NT2/D1 (cell line): ENCODE results near the gene TPO.

ENCODE experiments used
- DNase-seq: peaks from one replicate; pipeline ENCODE4 v3.0.0-alpha.2; 2011; ENCODE audit warnings: low read depth, low spot score
- H3K27me3 ChIP-seq: 2 replicates; pipeline ENCODE4 v1.6.0; 2011; ENCODE audit warnings: mild to moderate bottlenecking; ENCODE audit not compliant: insufficient read length, insufficient read depth
- H3K36me3 ChIP-seq: 2 replicates; pipeline ENCODE4 v1.6.1; 2011; ENCODE audit warnings: mild to moderate bottlenecking, low read length, mixed read lengths; ENCODE audit not compliant: insufficient read depth, insufficient read length
- H3K4me1 ChIP-seq: 2 replicates; pipeline ENCODE4 v1.5.1; 2011; ENCODE audit not compliant: insufficient read depth, insufficient read length
- H3K4me3 ChIP-seq: 2 replicates; pipeline ENCODE4 v1.5.1; 2011; ENCODE audit warnings: low read depth; ENCODE audit not compliant: insufficient read length
- H3K9ac ChIP-seq: 2 replicates; pipeline ENCODE4 v1.6.0; 2011; ENCODE audit warnings: low read depth; ENCODE audit not compliant: insufficient read length
- H3K9me3 ChIP-seq: 2 replicates; pipeline ENCODE4 v1.5.1; 2011; ENCODE audit warnings: mild to moderate bottlenecking, low read length; ENCODE audit not compliant: insufficient read depth
- SUZ12 ChIP-seq: IDR thresholded peaks from 2 replicates; pipeline ENCODE4 v1.6.1; 2011; ENCODE audit not compliant: insufficient read length, insufficient read depth; ENCODE audit errors: extremely low read depth
- YY1 ChIP-seq: IDR thresholded peaks from 2 replicates; pipeline ENCODE4 v1.6.1; 2011; ENCODE audit not compliant: insufficient read length, insufficient read depth
- ZNF274 ChIP-seq: IDR thresholded peaks from 2 replicates; pipeline ENCODE4 v1.6.1; 2011; ENCODE audit warnings: mild to moderate bottlenecking, low read depth, low read length

The TPO gene

DNA sequence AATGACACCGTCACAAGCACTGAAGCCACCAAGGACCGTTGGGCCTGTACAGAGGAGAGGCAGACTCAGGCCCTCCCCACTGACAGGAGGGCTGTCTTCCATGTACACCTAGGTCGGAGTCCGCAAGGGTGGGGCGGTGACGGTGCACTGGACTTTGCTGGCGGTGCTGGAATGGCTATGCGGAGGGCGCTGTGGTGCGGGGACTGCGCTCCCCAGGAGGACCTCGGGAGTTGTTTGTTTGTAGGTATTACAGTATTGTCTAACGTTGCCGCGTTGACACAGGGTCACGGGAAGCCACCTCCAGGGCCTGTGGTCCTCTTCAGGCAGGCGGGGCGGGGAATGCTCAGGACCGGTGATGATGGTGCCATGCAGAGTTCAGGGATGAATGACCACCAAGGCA, 126.2 kb downstream of the TPO start:
- no peak overlapping the region for H3K4me3 ChIP-seq
- no peak for TF ChIP-seq ZNF274
- TF ChIP-seq SUZ12: no peak
- no peak for TF ChIP-seq YY1
- peaks cover 3% of the 10 kb centered on the region for H3K27me3 ChIP-seq
- H3K9me3 ChIP-seq: no peaks in the 10 kb centered on the region
- H3K36me3 ChIP-seq: no peaks in the 10 kb centered on the region
- DNase-seq: no peak
- H3K4me1 ChIP-seq: peaks cover 3% of the 10 kb centered on the region
- H3K9ac ChIP-seq: no peak overlapping the region

DNA sequence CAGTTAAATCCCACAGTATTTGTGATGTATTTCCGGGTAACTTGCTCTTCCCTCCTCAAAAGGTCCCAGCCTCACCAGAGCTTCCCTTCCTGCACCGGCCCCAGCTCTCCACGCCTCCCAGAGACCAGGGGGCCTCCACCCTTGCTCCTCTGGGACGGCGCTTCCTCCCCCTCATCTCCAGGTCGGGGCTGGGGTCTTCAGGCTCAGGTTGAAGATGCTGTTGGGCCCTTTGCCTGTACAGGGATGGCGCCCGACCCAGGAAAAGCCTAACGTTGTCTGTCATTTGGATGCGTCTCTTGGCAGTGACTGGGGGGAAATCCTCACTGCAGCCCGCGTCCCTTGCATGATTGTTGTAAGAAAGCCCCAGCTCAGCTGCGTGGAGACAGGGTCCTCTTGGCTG, 126.7 kb downstream of the TPO start:
- no peak for TF ChIP-seq SUZ12
- TF ChIP-seq ZNF274: no peak
- no peak for TF ChIP-seq YY1
- Histone ChIP-seq H3K9ac (no peak overlapping the region), H3K27me3 (no peaks in the 10 kb centered on the region), H3K4me3 (no peak overlapping the region), H3K36me3 (no peaks in the 10 kb centered on the region), H3K9me3 (no peaks in the 10 kb centered on the region), H3K4me1 (peaks cover 4% of the 10 kb centered on the region)
- no peak for DNase-seq

DNA sequence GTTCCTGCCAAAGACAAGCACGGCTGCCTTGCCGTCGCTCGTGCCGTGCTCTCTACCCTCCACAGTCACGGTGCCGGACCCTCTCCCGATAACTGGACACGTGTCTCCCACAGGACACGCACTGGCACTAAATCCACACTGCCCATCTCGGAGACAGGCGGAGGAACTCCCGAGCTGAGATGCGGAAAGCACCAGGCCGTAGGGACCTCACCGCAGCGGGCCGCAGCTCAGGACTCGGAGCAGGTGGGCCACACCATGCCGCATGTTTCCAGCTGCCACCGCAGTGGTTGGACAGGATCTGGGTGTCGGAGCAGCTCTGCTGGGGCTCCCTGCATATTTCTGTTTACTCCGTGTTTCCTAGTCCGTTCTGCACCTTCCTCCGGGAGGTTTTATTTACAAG, 127.2 kb downstream of the TPO start:
- TF ChIP-seq ZNF274 (no peak), YY1 (no peak), SUZ12 (no peak)
- Histone ChIP-seq H3K9me3 (no peaks in the 10 kb centered on the region), H3K4me1 (peaks cover 4% of the 10 kb centered on the region), H3K27me3 (no peaks in the 10 kb centered on the region), H3K9ac (no peak overlapping the region), H3K4me3 (no peak overlapping the region), H3K36me3 (no peaks in the 10 kb centered on the region)
- DNase-seq: no peak

DNA sequence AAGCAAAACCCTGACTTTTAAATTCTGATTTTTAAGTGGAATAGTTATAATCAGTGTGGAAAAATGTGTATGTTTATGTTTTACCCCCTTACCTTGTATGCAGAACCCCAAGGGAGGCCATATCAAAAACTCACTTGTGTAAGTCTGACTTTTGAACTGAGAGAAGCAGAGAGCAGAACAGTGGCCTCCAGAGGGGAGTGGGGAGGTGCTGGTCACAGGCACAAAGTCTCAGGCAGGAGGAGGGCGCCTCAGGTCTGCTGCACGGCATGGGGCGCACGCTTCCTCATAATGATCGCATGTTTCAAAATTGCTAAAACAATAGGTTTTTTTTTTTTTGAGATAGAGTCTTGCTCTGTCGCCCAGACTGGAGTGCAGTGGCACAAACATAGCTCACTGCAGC, 127.8 kb downstream of the TPO start:
- no peaks in the 10 kb centered on the region for H3K36me3 ChIP-seq
- TF ChIP-seq ZNF274 (no peak), SUZ12 (no peak), YY1 (no peak)
- peaks cover 4% of the 10 kb centered on the region for H3K4me1 ChIP-seq
- no peak for DNase-seq
- no peaks in the 10 kb centered on the region for H3K27me3 ChIP-seq
- H3K4me3 ChIP-seq: no peak overlapping the region
- H3K9ac ChIP-seq: no peak overlapping the region
- H3K9me3 ChIP-seq: no peaks in the 10 kb centered on the region

DNA sequence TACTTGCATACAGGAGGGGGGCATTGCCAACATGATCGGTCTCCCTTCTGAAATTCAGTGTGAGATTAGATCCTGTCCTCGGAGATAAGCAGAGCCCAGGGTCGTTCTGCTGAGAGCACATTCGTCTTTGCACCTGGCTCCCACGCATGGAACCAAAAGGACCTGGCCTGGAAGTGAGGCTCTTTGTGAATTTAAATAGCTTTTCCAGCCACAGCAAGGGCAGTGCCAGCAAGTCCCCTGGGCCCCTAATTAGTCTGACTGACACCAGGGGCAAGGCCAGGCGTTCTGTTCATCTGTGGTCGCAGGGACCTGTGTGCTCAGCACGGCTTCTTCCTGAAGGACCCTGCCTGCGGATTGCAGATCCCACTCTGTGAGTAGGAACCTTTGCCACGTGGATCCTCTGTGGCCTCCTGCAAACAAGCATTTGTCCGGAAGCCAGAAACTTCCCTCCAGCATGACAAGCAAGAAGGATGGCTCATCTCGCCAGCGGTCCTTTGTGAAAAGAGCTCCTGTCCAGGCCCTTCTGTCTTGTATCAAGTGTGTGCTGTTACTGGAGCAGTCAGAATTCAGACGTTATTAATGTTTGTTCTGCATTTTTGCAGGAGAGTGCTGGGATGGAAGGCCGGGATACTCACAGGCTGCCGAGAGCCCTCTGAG, 128.7 kb downstream of the TPO start:
- Histone ChIP-seq H3K27me3 (no peaks in the 10 kb centered on the region), H3K9ac (no peak overlapping the region), H3K4me3 (no peak overlapping the region), H3K4me1 (peaks cover 4% of the 10 kb centered on the region), H3K36me3 (no peaks in the 10 kb centered on the region), H3K9me3 (no peaks in the 10 kb centered on the region)
- TF ChIP-seq ZNF274 (no peak), SUZ12 (no peak), YY1 (no peak)
- no peak for DNase-seq

DNA sequence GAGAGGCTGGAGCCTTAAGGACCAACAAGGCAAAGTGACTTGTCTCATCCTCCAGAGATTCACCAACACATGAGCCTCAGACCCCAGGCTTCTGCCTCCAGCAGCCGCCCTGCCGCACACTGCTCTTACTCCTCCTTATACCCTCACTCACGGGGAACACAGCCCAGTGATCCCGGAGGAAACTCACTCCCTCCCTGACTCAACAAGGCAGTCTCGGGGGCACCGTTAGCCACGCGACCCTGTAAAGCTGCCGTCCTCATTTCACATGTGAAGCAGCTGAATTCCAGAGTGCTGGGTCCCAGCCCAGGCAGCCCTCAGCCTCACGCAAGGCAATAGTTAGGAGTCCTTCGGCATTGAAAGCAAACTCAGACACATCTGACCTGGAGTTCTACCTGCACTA, 129.7 kb downstream of the TPO start:
- Histone ChIP-seq H3K9ac (no peak overlapping the region), H3K27me3 (no peaks in the 10 kb centered on the region), H3K4me1 (peaks cover 4% of the 10 kb centered on the region), H3K9me3 (no peaks in the 10 kb centered on the region), H3K36me3 (no peaks in the 10 kb centered on the region), H3K4me3 (no peak overlapping the region)
- TF ChIP-seq ZNF274 (no peak), YY1 (no peak), SUZ12 (no peak)
- DNase-seq: no peak

DNA sequence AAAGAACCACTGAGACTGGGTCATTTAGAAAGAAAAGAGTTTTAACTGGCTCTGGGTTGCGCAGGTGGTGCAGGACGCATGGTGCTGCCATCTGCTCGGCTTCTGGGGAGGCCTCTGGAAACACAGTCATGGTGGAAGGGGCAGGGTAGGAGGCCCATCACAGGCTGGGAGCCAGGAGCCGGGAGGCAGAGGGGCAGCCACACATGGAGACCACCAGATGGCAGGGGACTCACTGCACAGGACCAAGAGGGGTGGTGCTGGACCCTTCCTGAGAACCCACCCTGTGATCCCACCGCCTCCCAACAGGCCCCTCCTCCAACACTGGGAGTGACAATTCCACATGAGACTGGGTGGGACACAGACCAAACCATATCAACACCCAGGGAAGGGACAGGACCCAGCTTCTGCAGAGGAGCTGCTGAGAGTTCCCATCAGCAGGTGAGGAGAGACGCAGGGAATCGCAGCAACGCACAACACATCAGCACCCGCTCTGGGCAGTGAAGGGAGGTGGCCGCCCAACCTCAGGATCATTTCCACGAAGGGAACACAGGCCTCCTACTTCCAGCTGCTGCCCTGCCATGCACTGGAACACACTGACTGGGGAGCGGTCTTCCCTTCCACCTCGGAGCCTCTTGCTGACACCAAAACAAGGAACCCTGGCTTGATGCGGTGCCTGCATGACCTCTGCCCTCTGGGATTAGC, 130.7 kb downstream of the TPO start:
- Histone ChIP-seq H3K4me1 (peaks cover 4% of the 10 kb centered on the region), H3K4me3 (no peak overlapping the region), H3K36me3 (no peaks in the 10 kb centered on the region), H3K9me3 (no peaks in the 10 kb centered on the region), H3K27me3 (no peaks in the 10 kb centered on the region), H3K9ac (no peak overlapping the region)
- no peak for DNase-seq
- TF ChIP-seq SUZ12: no peak
- TF ChIP-seq ZNF274: no peak
- no peak for TF ChIP-seq YY1
